NCI-H446 (cell line): ENCODE results near the gene DIO1.

Experiments
- DNase-seq, 2 experiments: peaks; one replicate each; lab custom pipeline; 2025; lab: John Stamatoyannopoulos, UW

Gene DIO1

GRCh38 chr1:53894644-53895043, 657 bp downstream of the DIO1 start:
- DNase-seq: no peak

GRCh38 chr1:53895421-53895820, 1.4 kb downstream of the DIO1 start:
- no peak for DNase-seq

GRCh38 chr1:53896635-53897229, 2.7 kb downstream of the DIO1 start:
- peak; percentile 11 to 69 for DNase-seq

- peak; percentile 68 to 88 for DNase-seq
These were observed 5.2 kb downstream of the DIO1 start for GRCh38 chr1:53899206-53899628.

GRCh38 chr1:53899708-53900107, 5.7 kb downstream of the DIO1 start:
- no peak for DNase-seq

- no peak for DNase-seq
These were observed 8.5 kb downstream of the DIO1 start for GRCh38 chr1:53902235-53903138.

GRCh38 chr1:53905509-53905908, 11.5 kb downstream of the DIO1 start:
- DNase-seq: no peak

- DNase-seq: no peak
These were observed 12.1 kb downstream of the DIO1 start for GRCh38 chr1:53906121-53906520.

- DNase-seq: no peak
These were observed 16.0 kb downstream of the DIO1 start for GRCh38 chr1:53909946-53910345.

- DNase-seq: no peak
These were observed 17.5 kb downstream of the DIO1 start for GRCh38 chr1:53911442-53911841.

GRCh38 chr1:53913352-53914033, 19.5 kb downstream of the DIO1 start:
- no peak for DNase-seq

GRCh38 chr1:53918343-53918742, 24.4 kb downstream of the DIO1 start:
- no peak for DNase-seq

- no peak for DNase-seq
These were observed 25.7 kb downstream of the DIO1 start for GRCh38 chr1:53919675-53920066.

- no peak for DNase-seq
These were observed 33.4 kb downstream of the DIO1 start for GRCh38 chr1:53927376-53927881.

GRCh38 chr1:53929246-53929960, 35.4 kb downstream of the DIO1 start:
- DNase-seq: no peak

- no peak for DNase-seq
These were observed 36.9 kb downstream of the DIO1 start for GRCh38 chr1:53930932-53931331.

- no peak for DNase-seq
These were observed 37.5 kb downstream of the DIO1 start for GRCh38 chr1:53931523-53931922.

GRCh38 chr1:53934170-53934765, 40.3 kb downstream of the DIO1 start:
- DNase-seq: no peak

- no peak for DNase-seq
These were observed 42.4 kb downstream of the DIO1 start for GRCh38 chr1:53936430-53936829.

GRCh38 chr1:53938136-53938830, 44.3 kb downstream of the DIO1 start:
- no peak for DNase-seq
